K562 (cell line): Measurements from ENCODE around the gene ZNF385D. TPM values are rescaled to one million over a fixed set of nuclear protein-coding genes. Genes with fewer than 3 reads are reported as not detected.

Experiments used
- ATAC-seq: fragments of 200-7000 bp; cut with Tn5 transposase; 3 replicates; pipeline ENCODE4 v1.9.1; 2020; ENCODE audit warnings: moderate library complexity
- BruUV-seq: library from RNA; stranded (reverse); fragments of 400-500 nt; replicated peaks from 2 replicates; lab custom pipeline; 2021; lab: Mats Ljungman, UMichigan
- CTCF ChIA-PET: fragments of 300-600 bp; formaldehyde crosslinking; extraction: SDS; loops from one replicate; lab custom pipeline; 2021; ENCODE audit warnings: low intra/inter-chr PET ratio; lab: Yijun Ruan, JAX
- POLR2A ChIA-PET: fragments of 300-600, 350-650 bp; sonication (Branson Sonifier 250); formaldehyde crosslinking; extraction: SDS; loops from one replicate; lab custom pipeline; 2021; ENCODE audit warnings: antibody characterized with exemption, inconsistent platforms; lab: Yijun Ruan, JAX
- DNase-seq, 4 experiments: peaks; one replicate each; pipeline versions ENCODE4 v3.0.0 to v3.0.0-alpha.2; 2011 to 2018; ENCODE audit warnings: low spot score in 3 of 4, mixed read lengths in 3 of 4; ENCODE audit errors: extremely low read depth in 1 of 4
- FAIRE-seq: peaks from 2 replicates; lab custom pipeline; 2011; peaks lifted over from hg19 to GRCh38; lab: Jason Lieb, UNC
- H2AFZ ChIP-seq: 2 replicates; pipeline ENCODE4 v1.6.0; 2011; ENCODE audit warnings: low read depth, low read length, control low read depth, inconsistent platforms
- H3K27ac ChIP-seq: fragments of 200-600 bp; 3 replicates; pipeline ENCODE4 v1.8.0; 2011; ENCODE audit warnings: low read depth, mild to moderate bottlenecking, control low read depth, inconsistent platforms, low read length, moderate library complexity, mixed read lengths; ENCODE audit errors: extremely low read depth
- H3K27me3 ChIP-seq, 2 experiments: fragments of 300-600 bp in 1 of 2; 2 replicates in 1 of 2; 3 replicates in 1 of 2; pipeline versions ENCODE4 v1.6.0 to v1.8.0; 2011; ENCODE audit warnings: inconsistent platforms in 2 of 2, low read length in 2 of 2, mild to moderate bottlenecking in 1 of 2, mixed read lengths in 1 of 2, moderate library complexity in 1 of 2; ENCODE audit not compliant: control insufficient read depth in 2 of 2, insufficient read depth in 2 of 2
- H3K36me3 ChIP-seq: fragments of 300-600 bp; 3 replicates; pipeline ENCODE4 v1.8.0; 2011; ENCODE audit warnings: mild to moderate bottlenecking, low read length, inconsistent platforms; ENCODE audit not compliant: control insufficient read depth, insufficient read depth
- H3K4me1 ChIP-seq, 2 experiments: fragments of 200-600 bp in 1 of 2; replicated peaks in 1 of 2; 2 replicates in 1 of 2; 3 replicates in 1 of 2; pipeline versions ENCODE4 v1.5.1 to v1.8.0; 2011; ENCODE audit warnings: inconsistent platforms in 2 of 2, low read length in 2 of 2, mild to moderate bottlenecking in 1 of 2, mixed read lengths in 1 of 2, moderate library complexity in 1 of 2; ENCODE audit not compliant: control insufficient read depth in 2 of 2, insufficient read depth in 2 of 2
- H3K4me2 ChIP-seq: 2 replicates; pipeline ENCODE4 v1.6.1; 2011; ENCODE audit warnings: low read length, control low read depth, inconsistent platforms, mixed read lengths; ENCODE audit not compliant: insufficient read depth
- H3K4me3 ChIP-seq: fragments of 200-600 bp; sonication (generic), shearing (Covaris generic); 2 replicates; pipeline ENCODE4 v1.5.1; 2016; ENCODE audit warnings: control low read depth, inconsistent platforms
- H3K79me2 ChIP-seq: fragments of 200-600 bp; 3 replicates; pipeline ENCODE4 v1.8.0; 2011; ENCODE audit warnings: low read length, inconsistent platforms; ENCODE audit not compliant: control insufficient read depth, insufficient read depth
- H3K9ac ChIP-seq, 2 experiments: 2 replicates each; pipeline versions ENCODE4 v1.6.0 to v1.6.1; 2011; ENCODE audit warnings: low read depth in 2 of 2, low read length in 2 of 2, control low read depth in 1 of 2, inconsistent platforms in 1 of 2, mild to moderate bottlenecking in 1 of 2, mixed read lengths in 1 of 2; ENCODE audit not compliant: insufficient read depth in 1 of 2
- H3K9me1 ChIP-seq: one replicate; pipeline ENCODE4 v1.6.0; 2011; ENCODE audit warnings: inconsistent platforms, mild to moderate bottlenecking, low read length, moderate library complexity; ENCODE audit not compliant: control insufficient read depth, insufficient read depth
- H3K9me3 ChIP-seq: replicated peaks from 2 replicates; pipeline ENCODE4 v1.5.1; 2011; ENCODE audit warnings: low read depth, low read length, inconsistent platforms; ENCODE audit not compliant: control insufficient read depth, insufficient read depth
- H4K20me1 ChIP-seq: replicated peaks from 2 replicates; pipeline ENCODE4 v1.6.1; 2011; ENCODE audit warnings: low read length, inconsistent platforms, mixed read lengths; ENCODE audit not compliant: control insufficient read depth, insufficient read depth
- ARID1B ChIP-seq: fragments of 450-650 bp; IDR thresholded peaks from 2 replicates; pipeline ENCODE4 v1.6.1; 2016; ENCODE audit warnings: antibody characterized with exemption, mild to moderate bottlenecking, inconsistent platforms
- ARID4B ChIP-seq: sonication (generic); formaldehyde crosslinking; IDR thresholded peaks from 2 replicates; pipeline ENCODE4 v1.8.0; 2022; ENCODE audit warnings: mild to moderate bottlenecking, missing genetic modification reagents
- CEBPB ChIP-seq: fragments of 450-650 bp; IDR thresholded peaks from 2 replicates; pipeline ENCODE4 v1.6.1; 2016; ENCODE audit warnings: missing genetic modification characterization, missing compliant biosample characterization
- CTBP1 ChIP-seq: fragments of 450-650 bp; IDR thresholded peaks from 2 replicates; pipeline ENCODE4 v1.6.1; 2016; ENCODE audit warnings: borderline replicate concordance
- DPF2 ChIP-seq: fragments of 450-650 bp; IDR thresholded peaks from 2 replicates; pipeline ENCODE4 v1.6.1; 2016
- GABPA ChIP-seq: fragments of 200-800 bp; sonication (Bioruptor generic); conservative IDR thresholded peaks from 2 replicates; pipeline ENCODE4 v1.6.1; 2016; ENCODE audit warnings: low read depth, missing genetic modification characterization, missing compliant biosample characterization
- GTF2E2 ChIP-seq: fragments of 200-800 bp; sonication (Bioruptor generic); IDR thresholded peaks from 2 replicates; pipeline ENCODE4 v1.6.1; 2016; ENCODE audit warnings: missing genetic modification characterization, missing compliant biosample characterization
- HDGF ChIP-seq: fragments of 450-650 bp; IDR thresholded peaks from 2 replicates; pipeline ENCODE4 v1.6.1; 2016
- MEF2D ChIP-seq: conservative IDR thresholded peaks from 2 replicates; pipeline ENCODE4 v1.6.1; 2016; ENCODE audit warnings: low read depth, missing genetic modification characterization, missing compliant biosample characterization
- NFE2 ChIP-seq: IDR thresholded peaks from 2 replicates; pipeline ENCODE4 v1.6.1; 2014; ENCODE audit warnings: antibody characterized with exemption, low read depth
- PRDM10 ChIP-seq: fragments of 450-650 bp; IDR thresholded peaks from 2 replicates; pipeline ENCODE4 v1.6.1; 2018; ENCODE audit not compliant: partially characterized antibody
- RNF2 ChIP-seq: sonication (generic); IDR thresholded peaks from 2 replicates; pipeline ENCODE4 v1.6.1; 2016
- SIN3B ChIP-seq: fragments of 450-650 bp; IDR thresholded peaks from 2 replicates; pipeline ENCODE4 v1.6.1; 2017; ENCODE audit warnings: low read depth, mild to moderate bottlenecking, moderate library complexity
- SMARCC2 ChIP-seq: fragments of 450-650 bp; IDR thresholded peaks from 2 replicates; pipeline ENCODE4 v1.6.1; 2017; ENCODE audit warnings: antibody characterized with exemption, moderate library complexity, mild to moderate bottlenecking, low read depth
- SOX6 ChIP-seq: fragments of 450-650 bp; IDR thresholded peaks from 2 replicates; pipeline ENCODE4 v1.6.1; 2014; ENCODE audit warnings: mild to moderate bottlenecking
- STAT5A ChIP-seq: IDR thresholded peaks from 2 replicates; pipeline ENCODE4 v1.6.1; 2012; ENCODE audit warnings: low read length, inconsistent platforms, borderline replicate concordance
- TAL1 ChIP-seq: fragments of 450-650 bp; IDR thresholded peaks from 2 replicates; pipeline ENCODE4 v1.6.1; 2016; ENCODE audit warnings: mild to moderate bottlenecking
- ZEB2 ChIP-seq: fragments of 450-650 bp; IDR thresholded peaks from 2 replicates; pipeline ENCODE4 v1.6.1; 2016
- WGBS: fragments of 100-300 bp; shearing (Covaris generic); methylation state at CpG from one replicate; pipeline ENCODE4 v1.1.6; 2016; ENCODE audit warnings: low coverage, mixed read lengths; ENCODE audit not compliant: insufficient coverage; ENCODE audit errors: missing lambda C conversion rate; 5-methylcytosine and 5-hydroxymethylcytosine counted together
- in situ Hi-C: fragments of 300-500 bp; cut with MboI; formaldehyde crosslinking; loops from 4 replicates; pipeline ENCODE4 v1.15.0; 2018; ENCODE audit warnings: inconsistent platforms, mixed read lengths
- intact Hi-C: fragments of 100-400 bp; cut with micrococcal nuclease; formaldehyde crosslinking; loops from 2 replicates; pipeline ENCODE4 v1.14.2; 2022
- polyA plus RNA-seq, 8 experiments: library from polyadenylated mRNA; depleted of rRNA in 4 of 8; stranded (reverse) in 5 of 8; unstranded in 3 of 8; fragments of >200 nt; fragmentation: Nextera tagmentation in 2 of 8; fragmentation: Illumina TruSeq in 1 of 8; extraction: Ambion mirVana in 2 of 8; extraction: Trizol in 1 of 8; gene quantifications; 2 replicates each; pipeline versions ENCODE4 v1.2.1 to v1.2.3, GENCODE V29; 2011 to 2014; ENCODE audit warnings: inconsistent platforms in 1 of 8, missing spikeins in 1 of 8
- total RNA-seq, 7 experiments: library from RNA; depleted of rRNA in 6 of 7; stranded (reverse); fragments of >200 nt in 6 of 7; fragmentation: Illumina TruSeq in 2 of 7; extraction: Trizol in 2 of 7; gene quantifications; 2 replicates each; pipeline versions ENCODE4 v1.2.1 to v1.2.3, GENCODE V29; 2011 to 2021; ENCODE audit warnings: low replicate concordance in 1 of 7

Gene ZNF385D
- total and polyA plus RNA-seq, 9 of the 15 experiments (the other 6 are each of a cell fraction or from before 2014, with no cell fraction given), result 0.14 to 1.7 (median 0.51) TPM

DNA sequence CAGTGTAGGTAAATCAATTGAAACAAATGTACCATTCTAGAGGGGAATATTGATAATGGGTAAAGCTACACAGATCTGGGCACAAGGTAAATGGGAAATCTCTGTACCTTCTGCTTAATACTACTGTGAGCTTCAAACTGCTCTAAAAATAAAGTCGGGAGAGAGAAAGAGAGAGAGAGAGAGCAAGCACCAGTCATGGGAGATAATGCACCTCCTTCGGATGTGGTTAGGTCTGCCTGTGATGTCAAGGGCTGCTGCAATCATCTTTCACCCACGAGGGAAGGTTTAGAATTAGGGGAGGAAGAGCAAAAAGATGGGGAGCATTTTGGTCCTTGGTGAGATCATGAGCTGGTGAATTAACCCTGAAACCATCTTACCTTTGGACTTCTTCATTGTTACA, 219.1 kb downstream of the ZNF385D start:
- Histone ChIP-seq H3K4me1 (no peaks in the 10 kb centered on the region; a peak in 1 of 5 replicates), H3K79me2 (no peaks in the 10 kb centered on the region), H3K9me1 (no peaks in the 10 kb centered on the region), H3K27ac (peak overlapping the region; percentile 7; the same call in 2 of the 3 replicates), H3K4me2 (peak overlapping the region; percentile 14; the same call in 1 of the 2 replicates), H3K9me3 (no peaks in the 10 kb centered on the region), H2AFZ (no peak overlapping the region), H4K20me1 (no peaks in the 10 kb centered on the region), H3K9ac (no peak overlapping the region), H3K4me3 (no peak overlapping the region), H3K27me3 (no peaks in the 10 kb centered on the region), H3K36me3 (no peaks in the 10 kb centered on the region)
- in situ Hi-C loops (no loop called here), intact Hi-C loops (no loop called here)
- FAIRE-seq (peak; percentile 90), ATAC-seq (peak; percentile 75), DNase-seq (peak in 2 of 4 experiments; percentile 34 to 64)
- no TSS peak for BruUV-seq
- POLR2A ChIA-PET, result no interaction called here
- CTCF ChIA-PET, result no interaction called here
- 0% methylated on average over 3 of the region's 3 CpGs for WGBS
- TF ChIP-seq HDGF (no peak), PRDM10 (peak; percentile 84), GABPA (tag) (peak; percentile 63), SOX6 (peak; percentile 13; the same call in 1 of the 2 replicates), SIN3B (no peak), ARID1B (peak; percentile 71), GTF2E2 (tag) (0 out of 2 replicates have a peak, but pooled peaks have one; percentile 37), NFE2 (peak; percentile 36; the same call in 1 of the 2 replicates), ZEB2 (peak; percentile 21; the same call in 1 of the 2 replicates), TAL1 (peak; percentile 47; the same call in 1 of the 2 replicates), DPF2 (peak; percentile 66), ARID4B (CRISPR knock-in tag) (no peak), CTBP1 (peak; percentile 58; the same call in 1 of the 2 replicates), MEF2D (peak; percentile 77), CEBPB (tag) (0 out of 2 replicates have a peak, but pooled peaks have one; percentile 32), SMARCC2 (no peak), RNF2 (peak; percentile 46; the same call in 1 of the 2 replicates), STAT5A (peak; percentile 49)
